ENCODE data around the gene CLDN18. TPM values are rescaled to one million over a fixed set of nuclear protein-coding genes. Genes with fewer than 3 reads are reported as not detected.

The CLDN18 gene
- total and polyA plus RNA-seq, 2 donors (not counting 3 experiments of a cell fraction or from before 2014, with no cell fraction given) = not detected

DNA sequence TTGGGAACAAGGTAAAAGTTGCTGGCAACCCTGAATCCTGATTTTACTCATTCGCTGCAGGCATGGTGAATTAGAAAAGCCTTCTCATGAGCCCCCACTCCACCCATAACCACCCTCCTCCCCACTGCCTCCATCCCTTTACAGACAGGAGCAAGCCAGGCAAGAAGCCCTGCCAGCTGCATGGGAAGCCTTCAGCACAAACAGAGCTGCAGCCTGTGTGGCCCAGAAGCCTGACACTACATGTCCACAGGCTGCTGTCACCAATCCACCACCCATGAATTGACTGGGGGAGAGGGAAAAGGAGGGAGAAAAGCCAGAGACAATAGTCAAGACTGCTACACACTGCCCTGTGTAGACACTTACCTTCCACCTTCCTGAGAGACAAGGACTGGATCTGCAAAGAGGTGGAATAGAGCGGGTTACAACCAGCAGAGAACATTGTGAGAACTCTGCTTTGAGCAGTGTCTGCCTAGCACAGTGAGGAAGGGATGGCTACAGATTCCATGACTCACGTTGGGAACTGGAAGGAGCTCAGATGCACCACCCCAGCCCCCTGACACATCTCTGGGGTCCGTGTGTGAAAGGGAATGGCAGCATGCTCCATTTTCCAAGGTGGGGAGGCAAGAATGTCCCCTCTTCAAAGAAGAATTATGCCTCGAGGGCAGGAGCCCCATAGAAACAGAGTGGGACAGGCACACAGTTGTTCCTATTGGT is 71.6 kb downstream of the CLDN18 start:
- H4K20me1 ChIP-seq (replicated peaks; ENCODE audit: control insufficient read depth, extremely low read depth, insufficient read depth, low read length) = no peaks in the 10 kb centered on the region
- no peaks in the 10 kb centered on the region for H3K27me3 ChIP-seq (ENCODE audit: control insufficient read depth in 2 of 2, insufficient read depth in 2 of 2, low read length in 2 of 2)
- H3K4me3 ChIP-seq (replicated peaks in 1 of 3; ENCODE audit: insufficient read depth in 1 of 3, low read depth in 1 of 3, low read length in 3 of 3) = no peak overlapping the region
- POLR2A ChIA-PET = no interaction called here
- peaks cover 0 to 1% of the 10 kb centered on the region in 2 experiments for H3K36me3 ChIP-seq (ENCODE audit: control insufficient read depth in 2 of 2, extremely low read depth in 1 of 2, insufficient read depth in 2 of 2, low read length in 2 of 2)
- DNase-seq (ENCODE audit: low read depth, low spot score) (no peak), FAIRE-seq (no peak)
- no peak overlapping the region for H3K9ac ChIP-seq (replicated peaks; ENCODE audit: extremely low read depth, insufficient read depth, low read length)
- intact Hi-C loops (cut with micrococcal nuclease) = no loop called here
- H3K4me2 ChIP-seq (ENCODE audit: insufficient read depth, low read length) = no peak overlapping the region
- dilution Hi-C loops (cut with MboI; ENCODE audit: extremely low pct_ligation_motif_present, low sequenced_read_pairs) = no loop called here
- no peak overlapping the region for H2AFZ ChIP-seq (ENCODE audit: low read depth, low read length)
- no TSS peak for BruUV-seq (replicated peaks)
- H3K9me1 ChIP-seq (replicated peaks; ENCODE audit: control insufficient read depth, extremely low read depth, insufficient read depth, low read length) = no peaks in the 10 kb centered on the region
- H3K4me1 ChIP-seq (ENCODE audit: control insufficient read depth, extremely low read depth, insufficient read depth, low read length) = no peaks in the 10 kb centered on the region
- no peak for TF ChIP-seq CTCF (IDR thresholded peaks at IDR 0.05; ENCODE audit: extremely low read depth in 1 of 2, insufficient read depth in 1 of 2, low read depth in 1 of 2, low read length in 2 of 2)
- no peak for TF ChIP-seq EZH2 (IDR thresholded peaks at IDR 0.05; ENCODE audit: borderline replicate concordance, low read depth, low read length, severe bottlenecking)
- no peak for TF ChIP-seq POLR2A (IDR thresholded peaks at IDR 0.05; ENCODE audit: low read depth, low read length)
- no peak for TF ChIP-seq FOS (IDR thresholded peaks at IDR 0.05; ENCODE audit: borderline replicate concordance, insufficient read depth, low read length)
- TF ChIP-seq JUN (IDR thresholded peaks at IDR 0.05; ENCODE audit: borderline replicate concordance, insufficient read depth, insufficient read length, low read depth) = no peak
- TF ChIP-seq POLR2AphosphoS5 (IDR thresholded peaks at IDR 0.05; ENCODE audit: insufficient read depth, low read depth, low read length) = no peak
- no peak for TF ChIP-seq GATA2 (IDR thresholded peaks at IDR 0.05; ENCODE audit: insufficient read depth, insufficient read length, low read depth, low read length)
- TF ChIP-seq MYC (IDR thresholded peaks at IDR 0.05; ENCODE audit: low read depth, low read length) = no peak
- TF ChIP-seq, protein P1, sequence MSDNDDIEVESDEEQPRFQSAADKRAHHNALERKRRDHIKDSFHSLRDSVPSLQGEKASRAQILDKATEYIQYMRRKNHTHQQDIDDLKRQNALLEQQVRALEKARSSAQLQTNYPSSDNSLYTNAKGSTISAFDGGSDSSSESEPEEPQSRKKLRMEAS (IDR thresholded peaks at IDR 0.05; ENCODE audit: insufficient read depth, insufficient read length) = no peak
- CTCF ChIA-PET = interaction anchor here (1.0 to 2.6 kb wide), 4 partner anchors 10 to 37 kb away, joined by 3 to 11 read pairs (median 6); partner anchors contain the start of gene DZIP1L
- no peak overlapping the region for H3K27ac ChIP-seq (ENCODE audit: insufficient read depth, low read depth, low read length)
- H3K9me3 ChIP-seq (replicated peaks; ENCODE audit: control insufficient read depth, insufficient read depth, low read length) = no peaks in the 10 kb centered on the region
- H3K79me2 ChIP-seq (ENCODE audit: control insufficient read depth, insufficient read depth, low read length) = no peaks in the 10 kb centered on the region
